ELF-1 (cell line): ENCODE results near the gene DENND4B.
"Not testable (repeated sequence)": the region's sequence is repeated elsewhere in the genome, so short reads cannot be mapped to it uniquely, and the experiment has no call there.

Source experiments
- DNase-seq: peaks from one replicate; pipeline ENCODE4 v3.0.0-alpha.2; 2016; ENCODE audit warnings: low read depth, low spot score

Gene DENND4B

GRCh38 chr1:153946622-153947241, at the start of gene DENND4B:
Gene DENND4B, minus strand, starts transcription at chr1:153946718. Its CDS starts 2,344 bp downstream, at chr1:153944374.
- DNase-seq: peak; percentile 92

GRCh38 chr1:153995640-153996039, 49.1 kb upstream of the DENND4B start:
- DNase-seq: no peak

DNA sequence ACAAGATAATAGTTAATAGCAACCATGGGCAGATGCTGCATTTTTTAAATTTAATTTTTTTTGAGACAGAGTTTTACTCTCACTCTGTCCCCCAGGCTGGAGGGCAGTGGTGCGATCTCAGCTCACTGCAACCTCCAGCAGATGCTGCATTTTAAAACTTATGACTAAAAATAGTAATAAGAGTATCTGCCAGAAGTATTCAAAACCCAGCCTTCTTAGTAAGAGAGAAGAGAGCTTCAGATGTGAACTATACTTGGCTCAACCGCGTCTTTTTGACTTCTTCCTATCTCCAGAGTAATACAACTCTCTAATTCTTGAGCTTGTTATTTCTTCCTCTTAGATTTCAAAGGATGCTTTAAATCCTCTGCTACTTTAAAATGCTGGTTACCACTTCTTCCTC, 48.7 kb upstream of the DENND4B start:
- DNase-seq: no peak

- no peak for DNase-seq
Observed at GRCh38 chr1:153991806-153992205, 45.3 kb upstream of the DENND4B start.

GRCh38 chr1:153991151-153991630, 44.7 kb upstream of the DENND4B start:
- no peak for DNase-seq

GRCh38 chr1:153990468-153991150, 44.1 kb upstream of the DENND4B start, which contains the start of gene RPS27:
Gene RPS27, plus strand, starts transcription at chr1:153990762. Its CDS starts 35 bp downstream, at chr1:153990797.
- DNase-seq: peak; percentile 96

DNA sequence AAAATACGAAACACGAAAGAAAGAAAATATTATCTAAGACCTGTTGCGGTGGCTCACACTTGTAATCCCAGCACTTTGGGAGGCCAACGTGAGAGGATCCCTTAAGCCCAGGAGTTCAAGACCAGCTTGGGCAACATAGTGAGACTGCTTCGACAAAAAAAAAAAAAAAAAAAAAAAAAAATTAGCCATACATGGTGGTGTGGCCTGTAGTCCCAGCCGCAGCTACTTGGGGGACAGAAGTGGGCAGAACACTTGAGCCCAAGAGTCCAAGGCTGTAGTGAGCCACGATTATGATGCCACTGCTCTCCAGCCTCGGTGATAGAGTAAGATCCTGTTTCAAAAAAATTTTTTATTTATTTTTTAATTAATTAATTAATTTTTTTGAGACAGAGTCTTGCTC, 41.1 kb upstream of the DENND4B start:
- no peak for DNase-seq

GRCh38 chr1:153985941-153986761, 39.6 kb upstream of the DENND4B start, which contains the start of gene RAB13:
Gene RAB13, minus strand, starts transcription at chr1:153986339. Its CDS starts 103 bp downstream, at chr1:153986236.
- peak; percentile 62 for DNase-seq

DNA sequence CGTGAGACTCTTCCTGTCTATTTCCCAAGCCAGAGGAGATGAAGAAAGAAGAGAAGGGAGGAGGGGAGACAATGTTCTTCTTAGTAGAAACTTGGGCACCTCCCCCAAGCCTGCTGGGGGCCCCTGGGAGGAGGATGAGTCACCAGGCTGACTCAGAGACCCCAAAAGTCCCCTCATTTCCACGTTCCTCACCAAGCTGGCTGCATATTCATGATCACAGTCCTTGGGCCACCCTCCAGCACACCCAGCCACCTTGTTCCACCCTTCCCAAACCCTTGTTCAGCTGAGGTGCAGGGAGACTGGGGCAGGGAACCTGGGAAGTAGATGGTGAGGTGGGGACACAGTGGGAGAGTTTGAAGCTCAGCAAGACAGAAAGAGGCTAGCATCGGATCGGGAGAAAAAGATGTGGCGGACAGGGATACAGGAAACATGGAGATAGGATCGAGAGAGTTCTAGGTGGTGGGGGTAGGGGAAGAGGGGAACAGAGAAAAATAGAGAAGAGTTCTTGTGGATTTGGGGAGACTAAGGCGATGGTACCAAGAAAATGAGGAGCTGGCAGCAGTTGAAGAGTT, 38.9 kb upstream of the DENND4B start:
- DNase-seq: no peak

GRCh38 chr1:153984123-153984894, 37.8 kb upstream of the DENND4B start:
- no peak for DNase-seq

GRCh38 chr1:153981735-153982134, 35.2 kb upstream of the DENND4B start:
- DNase-seq: not testable (repeated sequence)

GRCh38 chr1:153979091-153979490, 32.6 kb upstream of the DENND4B start:
- DNase-seq: not testable (repeated sequence)

GRCh38 chr1:153978274-153978909, 31.9 kb upstream of the DENND4B start:
- DNase-seq: no peak

DNA sequence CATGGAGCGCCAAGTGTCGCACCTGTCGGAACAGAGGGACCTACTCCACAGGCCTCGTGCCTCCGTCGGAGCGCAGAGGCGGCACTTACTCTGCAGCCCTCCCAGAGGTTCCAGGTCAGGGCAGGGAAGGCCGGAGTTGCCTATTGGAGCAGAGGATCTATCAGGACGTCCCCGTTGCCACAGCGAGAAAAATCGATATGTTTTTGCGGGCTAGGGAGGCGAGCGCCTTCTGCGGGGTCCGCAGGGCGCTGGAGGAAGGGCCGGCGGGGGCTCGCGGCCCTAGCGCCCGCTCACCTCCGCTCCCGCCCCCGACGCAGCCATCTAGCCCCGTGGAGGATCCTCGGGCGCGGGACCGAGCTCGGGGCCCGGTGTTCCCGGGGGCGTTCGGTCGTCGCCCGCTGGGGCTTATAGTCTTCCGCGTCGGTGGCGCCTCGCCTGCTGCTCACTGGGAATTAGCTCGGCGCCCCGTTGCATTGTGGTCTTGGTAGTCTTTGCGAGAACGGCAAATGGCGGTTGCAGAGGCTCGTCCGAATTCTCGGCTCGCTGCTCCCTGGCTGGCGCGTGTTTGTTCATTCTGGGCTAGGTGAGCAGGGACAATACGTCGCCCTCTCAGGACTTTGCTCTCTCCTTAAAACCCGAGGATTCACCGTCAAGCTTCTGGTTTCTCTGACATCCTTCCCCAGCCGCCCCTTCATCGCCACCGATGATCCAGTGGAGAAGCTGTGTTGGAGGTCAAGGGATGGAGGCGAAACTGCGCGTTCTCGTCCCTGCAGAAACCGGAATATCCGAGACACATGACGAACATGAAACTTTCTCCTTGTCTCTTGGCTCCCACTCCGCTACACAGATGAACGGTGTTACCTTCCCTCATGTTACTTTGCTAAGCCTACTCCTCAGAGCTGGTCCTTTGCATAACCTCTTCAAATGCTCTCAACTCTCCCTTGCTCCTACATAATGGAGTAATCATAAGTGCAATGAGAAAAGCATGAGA, 31.0 kb upstream of the DENND4B start, which contains the start of gene JTB:
Gene JTB, minus strand, starts transcription at position 425 of the 991 bp plus-strand sequence. Its CDS starts 422 bp downstream, at position 3.
- peak; percentile 84 for DNase-seq

DNA sequence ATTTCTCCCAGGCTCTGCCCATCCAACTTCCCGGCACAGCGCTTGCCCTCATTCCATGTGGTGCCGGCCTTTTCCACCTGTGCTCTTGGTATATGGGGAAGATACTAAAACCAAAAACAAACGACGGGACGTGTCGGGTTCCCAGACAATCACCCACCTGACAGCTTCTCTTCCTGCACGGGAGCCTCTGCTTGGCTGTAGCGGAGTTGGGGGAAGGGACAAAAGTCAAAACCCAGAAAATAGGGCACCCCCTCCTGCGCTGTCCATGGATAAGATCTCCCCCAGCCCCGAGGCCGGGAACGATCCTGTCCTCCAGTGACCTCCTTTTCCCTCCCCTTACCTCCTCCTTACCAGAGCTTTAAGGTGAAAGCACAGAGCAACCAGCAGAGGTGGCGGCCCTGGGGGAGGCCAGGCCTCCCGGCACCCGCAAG, 30.3 kb upstream of the DENND4B start:
- no peak for DNase-seq

GRCh38 chr1:153973525-153973924, 27.0 kb upstream of the DENND4B start:
- no peak for DNase-seq

- no peak for DNase-seq
Observed at GRCh38 chr1:153973071-153973470, 26.6 kb upstream of the DENND4B start.

DNA sequence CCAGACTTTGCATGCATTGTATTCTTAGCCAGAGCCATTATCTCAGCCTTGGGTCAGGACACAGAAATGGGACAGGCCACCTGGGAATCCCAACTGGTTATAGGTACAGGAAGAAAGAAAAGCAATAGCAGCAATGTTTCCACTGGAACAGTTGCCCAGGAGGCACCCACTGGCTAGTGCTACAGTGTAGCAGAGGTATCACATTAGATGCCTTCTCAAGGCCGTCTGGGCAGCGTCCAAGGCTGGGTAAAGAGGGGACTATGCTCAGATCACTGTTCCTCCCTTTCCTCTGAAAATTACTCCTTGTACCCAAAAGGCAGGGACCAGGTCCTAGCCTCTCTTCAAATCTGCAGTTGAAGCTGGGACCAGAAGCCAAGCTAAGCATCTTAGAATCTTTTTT, 23.8 kb upstream of the DENND4B start:
- no peak for DNase-seq

DNA sequence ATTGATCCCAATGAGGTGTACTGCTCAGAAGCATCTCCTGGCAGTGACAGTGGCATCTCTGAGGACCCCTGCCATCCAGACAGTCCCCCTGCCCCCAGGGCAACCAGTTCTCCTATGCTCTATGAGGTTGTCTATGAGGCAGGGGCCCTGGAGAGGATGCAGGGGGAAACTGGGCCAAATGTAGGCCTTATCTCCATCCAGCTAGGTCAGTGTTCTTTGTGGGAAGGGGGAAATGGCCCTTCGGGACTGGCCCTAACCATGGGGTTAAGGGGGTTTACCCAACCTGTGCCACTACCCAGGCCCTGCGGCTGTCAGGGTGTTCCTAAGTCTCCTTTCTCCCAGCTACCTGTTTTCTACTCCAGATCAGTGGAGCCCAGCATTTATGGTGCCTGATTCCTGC, 22.5 kb upstream of the DENND4B start:
- DNase-seq: no peak
